Spinal cord (tissue), 10 donors: ENCODE results near the gene PITPNC1. TPM values are rescaled to one million over a fixed set of nuclear protein-coding genes. Genes with fewer than 3 reads are reported as not detected.
"Not testable (repeated sequence)": the region's sequence is repeated elsewhere in the genome, so short reads cannot be mapped to it uniquely, and the experiment has no call there.

Experiments
- DNase-seq, 6 donors: peaks; one replicate each; pipeline versions ENCODE4 v3.0.0 to v3.0.0-alpha.2; 2013 to 2015; ENCODE audit warnings: low spot score in 6 of 6, low read depth in 4 of 6
- H3K27ac ChIP-seq: one replicate; pipeline ENCODE4 v1.5.1; 2013; ENCODE audit warnings: low read depth, low read length, control low read depth
- H3K27me3 ChIP-seq: one replicate; pipeline ENCODE4 v1.6.1; 2013; ENCODE audit warnings: low read length; ENCODE audit not compliant: control insufficient read depth, insufficient read depth
- H3K36me3 ChIP-seq: one replicate; pipeline ENCODE4 v1.6.1; 2013; ENCODE audit warnings: low read length; ENCODE audit not compliant: control insufficient read depth, insufficient read depth
- H3K4me1 ChIP-seq: one replicate; pipeline ENCODE4 v1.6.1; 2013; ENCODE audit warnings: low read length; ENCODE audit not compliant: control insufficient read depth, insufficient read depth
- H3K4me3 ChIP-seq: one replicate; pipeline ENCODE4 v1.5.1; 2013; ENCODE audit warnings: low read depth, low read length, control low read depth
- H3K9me3 ChIP-seq: one replicate; pipeline ENCODE4 v1.6.1; 2013; ENCODE audit warnings: low read length; ENCODE audit not compliant: control insufficient read depth, insufficient read depth
- WGBS: methylation state at CpG from one replicate; pipeline ENCODE4 v1.1.5; 2013; ENCODE audit warnings: missing lambda C conversion rate; ENCODE audit not compliant: insufficient coverage; 5-methylcytosine and 5-hydroxymethylcytosine counted together
- polyA plus RNA-seq, 2 donors: library from polyadenylated mRNA; unstranded; fragments of 120-200 nt; gene quantifications; one replicate each; pipeline ENCODE4 v1.2.1, GENCODE V29; 2013; ENCODE audit not compliant: insufficient read length in 2 of 2
- total RNA-seq, 2 donors: library from RNA; depleted of rRNA in 1 of 2; stranded (reverse); fragments of 120-200 nt in 1 of 2; fragments of >200 nt in 1 of 2; gene quantifications; one replicate each; pipeline versions ENCODE4 v1.2.3 to v1.2.4, GENCODE V29; 2013 to 2014
- donor health status: healthy.

PITPNC1 gene
- total and polyA plus RNA-seq, 4 donors: 34.5 to 71.1 (median 60.8) TPM

- Histone ChIP-seq H3K4me3 (no peak overlapping the region), H3K9me3 (peaks cover 5% of the 10 kb centered on the region), H3K4me1 (peaks cover 7% of the 10 kb centered on the region), H3K36me3 (no peaks in the 10 kb centered on the region), H3K27ac (peak overlapping the region; percentile 25), H3K27me3 (no peaks in the 10 kb centered on the region)
- DNase-seq: no peak
- WGBS: 24% methylated on average over 5 of the region's 10 CpGs
Measured at GRCh38 chr17:67509390-67510287, 132.6 kb downstream of the PITPNC1 start.

- no peak overlapping the region for H3K27ac ChIP-seq
- no CpG with 5 or more reads among the region's 3 CpGs for WGBS
- H3K36me3 ChIP-seq: no peaks in the 10 kb centered on the region
- H3K4me3 ChIP-seq: no peak overlapping the region
- H3K4me1 ChIP-seq: peaks cover 15% of the 10 kb centered on the region
- DNase-seq: no peak
- H3K9me3 ChIP-seq: peaks cover 5% of the 10 kb centered on the region
- H3K27me3 ChIP-seq: no peaks in the 10 kb centered on the region
Measured at GRCh38 chr17:67511012-67511411, 133.9 kb downstream of the PITPNC1 start.

- peaks cover 20% of the 10 kb centered on the region for H3K4me1 ChIP-seq
- no peaks in the 10 kb centered on the region for H3K36me3 ChIP-seq
- H3K4me3 ChIP-seq: no peak overlapping the region
- whole genome bisulfite sequencing: 93% methylated on average over 2 of the region's 2 CpGs
- no peaks in the 10 kb centered on the region for H3K27me3 ChIP-seq
- H3K9me3 ChIP-seq: peaks cover 5% of the 10 kb centered on the region
- no peak for DNase-seq
- no peak overlapping the region for H3K27ac ChIP-seq
Measured at GRCh38 chr17:67511804-67512203, 134.7 kb downstream of the PITPNC1 start.

- Histone ChIP-seq H3K27me3 (no peaks in the 10 kb centered on the region), H3K4me3 (no peak overlapping the region), H3K9me3 (no peaks in the 10 kb centered on the region), H3K4me1 (peaks cover 20% of the 10 kb centered on the region), H3K27ac (peak overlapping the region; percentile 54), H3K36me3 (no peaks in the 10 kb centered on the region)
- no CpG with 5 or more reads among the region's 4 CpGs for WGBS
- DNase-seq: peak in 1 of 6 donors; percentile 39
Measured at GRCh38 chr17:67514998-67515397, 137.9 kb downstream of the PITPNC1 start.

- H3K9me3 ChIP-seq: no peaks in the 10 kb centered on the region
- peak overlapping the region; percentile 54 for H3K27ac ChIP-seq
- no peaks in the 10 kb centered on the region for H3K36me3 ChIP-seq
- peak in 1 of 6 donors; percentile 26 for DNase-seq
- H3K27me3 ChIP-seq: no peaks in the 10 kb centered on the region
- no peak overlapping the region for H3K4me3 ChIP-seq
- WGBS: 0% methylated on average over 1 of the region's 10 CpGs
- H3K4me1 ChIP-seq: peaks cover 19% of the 10 kb centered on the region
Measured at GRCh38 chr17:67515490-67516083, 138.5 kb downstream of the PITPNC1 start.

GRCh38 chr17:67516571-67516970 is 139.5 kb downstream of the PITPNC1 start:
- DNase-seq: not testable (repeated sequence)
- WGBS: 98% methylated on average over 5 of the region's 10 CpGs

GRCh38 chr17:67517325-67517724 is 140.2 kb downstream of the PITPNC1 start:
- Histone ChIP-seq H3K36me3 (no peaks in the 10 kb centered on the region), H3K4me3 (no peak overlapping the region), H3K27ac (no peak overlapping the region), H3K4me1 (peaks cover 19% of the 10 kb centered on the region), H3K27me3 (no peaks in the 10 kb centered on the region), H3K9me3 (no peaks in the 10 kb centered on the region)
- no CpG with 5 or more reads among the region's 1 CpG for WGBS
- DNase-seq: no peak

More at GRCh38 chr17:67516571-67516970, 139.5 kb downstream of the PITPNC1 start:
- H3K9me3 ChIP-seq, H3K27ac ChIP-seq, H3K27me3 ChIP-seq, H3K4me3 ChIP-seq, H3K36me3 ChIP-seq: not testable (repeated sequence)
- H3K4me1 ChIP-seq: peaks cover 19% of the 10 kb centered on the region

- Histone ChIP-seq H3K36me3 (no peaks in the 10 kb centered on the region), H3K4me3 (no peak overlapping the region), H3K4me1 (peaks cover 19% of the 10 kb centered on the region), H3K27me3 (no peaks in the 10 kb centered on the region), H3K27ac (no peak overlapping the region), H3K9me3 (no peaks in the 10 kb centered on the region)
- DNase-seq: no peak
- WGBS: no CpG with 5 or more reads among the region's 3 CpGs
Measured at GRCh38 chr17:67518876-67519275, 141.8 kb downstream of the PITPNC1 start.

- Histone ChIP-seq H3K27ac (peak overlapping the region; percentile 2), H3K9me3 (no peaks in the 10 kb centered on the region), H3K4me3 (no peak overlapping the region), H3K36me3 (no peaks in the 10 kb centered on the region), H3K27me3 (no peaks in the 10 kb centered on the region), H3K4me1 (peaks cover 15% of the 10 kb centered on the region)
- DNase-seq: peak in 1 of 6 donors; percentile 23
- WGBS: 52% methylated on average over 4 of the region's 5 CpGs
Measured at GRCh38 chr17:67519801-67520251, 142.7 kb downstream of the PITPNC1 start.
